ENCODE results near the gene ACOX1.

ACOX1 gene

GRCh38 chr17:75978938-75979704, at the start of gene ACOX1, which contains the start of gene TEN1:
Gene ACOX1 (minus strand): TSS chr17:75979166. CDS start chr17:75979073, 93 bp downstream.
Gene TEN1 (plus strand): TSS chr17:75979240. CDS start chr17:75986193, 6,953 bp downstream.
- peak; percentile 78 for DNase-seq

DNA sequence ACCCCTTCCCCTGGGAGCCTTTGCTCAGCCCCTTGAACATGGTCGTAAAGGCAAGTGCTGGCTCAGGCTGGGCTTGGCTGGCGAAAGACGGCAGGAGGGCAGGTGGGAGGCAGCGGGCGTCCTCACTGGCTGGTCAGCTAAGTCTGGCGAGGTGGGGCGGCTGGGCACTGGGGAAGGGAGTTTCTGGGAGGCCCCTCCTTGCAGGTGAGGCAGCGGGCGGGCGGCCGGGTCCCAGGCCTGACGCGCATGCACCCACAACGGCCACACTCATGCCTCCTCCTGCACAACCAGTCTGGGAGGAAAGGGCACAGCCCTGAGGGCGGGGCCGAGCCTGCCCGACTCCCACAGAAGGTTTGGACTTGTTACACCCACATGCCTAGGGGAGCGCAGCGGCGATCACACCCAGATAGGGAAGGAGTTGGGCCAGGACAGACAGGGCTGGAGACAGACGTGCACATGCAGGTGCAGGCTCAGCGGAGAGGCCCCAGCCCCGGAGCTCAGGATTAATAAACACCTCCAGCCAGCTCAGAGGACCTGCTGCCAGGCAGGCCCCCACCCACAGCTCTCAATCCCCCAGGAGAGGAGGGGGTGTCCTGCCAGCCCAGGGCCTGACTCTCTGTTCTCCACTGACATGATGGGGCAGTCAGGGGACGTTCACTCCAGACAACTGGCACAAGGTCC, 48.3 kb upstream of the ACOX1 start, which contains the start of gene EVPL:
Gene EVPL, minus strand, starts transcription at position 148 of the 681 bp plus-strand sequence. Its CDS starts 108 bp downstream, at position 40.
- DNase-seq = no peak

GRCh38 chr17:76026714-76027158, 47.8 kb upstream of the ACOX1 start:
- DNase-seq = no peak

DNA sequence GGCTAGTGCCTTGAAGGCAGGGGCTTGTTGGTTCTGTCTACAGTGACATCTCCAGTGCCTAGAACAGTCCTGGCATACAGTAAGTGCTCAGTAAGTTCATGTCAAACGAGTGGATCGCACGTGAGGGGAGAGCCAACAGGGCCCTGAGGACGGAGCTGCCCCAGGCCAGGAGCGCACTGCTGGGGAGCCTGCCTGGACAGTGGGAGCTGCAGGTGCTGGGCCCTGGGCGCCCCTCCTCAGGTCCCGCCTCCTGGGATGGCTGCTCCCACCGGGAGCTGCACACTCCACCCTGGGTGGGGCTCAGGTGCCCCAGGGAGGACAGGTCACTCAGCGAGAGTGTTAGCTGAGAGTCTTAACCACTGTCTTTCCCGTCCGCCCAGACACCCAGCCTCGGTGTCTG, 46.3 kb upstream of the ACOX1 start:
- no peak for DNase-seq

GRCh38 chr17:76024353-76024752, 45.4 kb upstream of the ACOX1 start:
- no peak for DNase-seq

DNA sequence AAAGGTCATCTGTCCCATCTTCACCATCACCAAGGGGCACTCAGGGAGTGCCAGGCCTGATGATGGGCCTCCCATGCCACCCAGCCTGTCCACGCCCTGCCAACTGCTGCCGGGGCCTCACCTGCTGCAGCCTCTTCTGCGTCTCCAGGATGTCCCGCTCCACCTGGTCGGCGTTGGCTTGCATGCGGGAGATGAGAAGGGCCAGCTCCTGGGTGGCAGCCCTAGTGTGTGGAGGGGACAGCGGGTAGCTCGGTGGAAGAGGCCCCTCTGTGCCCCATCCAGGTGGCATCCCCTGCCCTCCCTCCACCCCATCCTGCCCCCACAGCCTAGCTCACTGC, 44.9 kb upstream of the ACOX1 start:
- DNase-seq = no peak

GRCh38 chr17:76022973-76023899, 44.3 kb upstream of the ACOX1 start:
- no peak for DNase-seq

- no peak for DNase-seq
Observed at GRCh38 chr17:76022285-76022684, 43.3 kb upstream of the ACOX1 start.

- DNase-seq = no peak
Observed at GRCh38 chr17:76019833-76020467, 41.0 kb upstream of the ACOX1 start.

- DNase-seq = no peak
Observed at GRCh38 chr17:76018801-76019200, 39.8 kb upstream of the ACOX1 start.

DNA sequence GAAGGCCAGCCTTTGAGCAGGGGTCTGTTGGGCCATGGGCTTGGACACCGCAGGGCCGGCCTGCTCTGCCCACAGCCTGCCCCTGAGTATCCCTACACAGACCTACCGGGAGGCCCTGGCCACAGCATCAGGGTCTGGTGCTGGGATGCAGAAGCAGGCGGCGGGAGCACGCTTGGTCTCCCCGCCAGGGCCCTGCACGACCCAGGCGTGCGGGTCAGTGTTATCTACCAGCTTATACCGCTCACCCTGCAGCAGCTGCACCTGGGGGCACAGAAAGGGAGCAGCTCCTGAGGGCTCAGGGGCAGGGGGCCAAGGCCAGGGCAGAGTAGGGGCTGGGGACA, 39.3 kb upstream of the ACOX1 start:
- no peak for DNase-seq

GRCh38 chr17:76017481-76018339, 38.7 kb upstream of the ACOX1 start:
- no peak for DNase-seq

- no peak for DNase-seq
Observed at GRCh38 chr17:76014925-76015261, 35.9 kb upstream of the ACOX1 start.

GRCh38 chr17:76014100-76014924, 35.3 kb upstream of the ACOX1 start:
- DNase-seq = peak; percentile 37

DNA sequence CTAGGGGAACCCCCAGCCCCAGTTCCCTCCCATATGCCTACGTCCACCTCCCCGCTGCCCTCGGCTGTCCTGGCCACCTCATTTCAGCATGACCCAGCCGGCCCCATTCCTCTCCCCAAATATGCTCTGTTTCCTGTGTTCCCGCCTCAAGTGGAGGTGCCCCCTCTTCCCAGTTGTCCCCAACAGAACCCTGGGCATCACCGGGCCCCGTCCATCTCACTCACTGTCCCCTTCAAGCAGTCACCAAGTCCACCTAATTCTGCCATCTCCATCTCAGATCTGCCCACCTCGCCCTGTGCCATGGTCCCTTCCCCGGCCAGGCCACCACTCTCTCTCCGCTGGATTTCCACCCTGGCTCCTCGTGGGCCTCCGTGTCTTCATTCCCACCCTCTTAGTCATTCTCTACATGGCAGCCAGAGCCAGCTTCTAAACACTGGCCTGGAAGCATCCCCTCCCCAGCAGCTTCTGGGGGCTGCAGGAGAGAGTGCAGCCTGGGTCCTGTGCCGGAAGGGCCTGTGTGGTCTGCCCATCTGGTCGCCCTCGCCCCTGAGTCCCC, 34.5 kb upstream of the ACOX1 start:
- no peak for DNase-seq

DNA sequence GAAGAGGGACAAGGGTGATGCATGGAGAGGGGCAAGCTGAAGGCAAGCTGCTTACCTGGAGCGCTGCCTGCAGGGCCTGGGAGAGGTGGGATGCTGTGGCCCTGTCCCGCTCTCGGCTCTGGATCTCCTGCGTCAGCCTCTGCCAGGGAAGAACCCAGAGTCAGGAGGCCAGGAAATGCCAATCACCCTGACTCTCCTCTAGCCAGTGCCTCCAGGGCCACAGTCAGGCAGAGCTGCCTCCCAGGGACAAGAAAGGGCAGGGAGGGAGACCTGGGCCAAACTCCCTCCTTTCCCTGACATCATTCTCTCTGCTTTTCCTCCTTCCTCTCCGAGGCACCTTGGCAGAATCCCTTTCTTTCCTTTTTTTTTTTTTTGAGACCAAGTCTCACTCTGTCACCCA, 33.0 kb upstream of the ACOX1 start:
- DNase-seq = no peak

DNA sequence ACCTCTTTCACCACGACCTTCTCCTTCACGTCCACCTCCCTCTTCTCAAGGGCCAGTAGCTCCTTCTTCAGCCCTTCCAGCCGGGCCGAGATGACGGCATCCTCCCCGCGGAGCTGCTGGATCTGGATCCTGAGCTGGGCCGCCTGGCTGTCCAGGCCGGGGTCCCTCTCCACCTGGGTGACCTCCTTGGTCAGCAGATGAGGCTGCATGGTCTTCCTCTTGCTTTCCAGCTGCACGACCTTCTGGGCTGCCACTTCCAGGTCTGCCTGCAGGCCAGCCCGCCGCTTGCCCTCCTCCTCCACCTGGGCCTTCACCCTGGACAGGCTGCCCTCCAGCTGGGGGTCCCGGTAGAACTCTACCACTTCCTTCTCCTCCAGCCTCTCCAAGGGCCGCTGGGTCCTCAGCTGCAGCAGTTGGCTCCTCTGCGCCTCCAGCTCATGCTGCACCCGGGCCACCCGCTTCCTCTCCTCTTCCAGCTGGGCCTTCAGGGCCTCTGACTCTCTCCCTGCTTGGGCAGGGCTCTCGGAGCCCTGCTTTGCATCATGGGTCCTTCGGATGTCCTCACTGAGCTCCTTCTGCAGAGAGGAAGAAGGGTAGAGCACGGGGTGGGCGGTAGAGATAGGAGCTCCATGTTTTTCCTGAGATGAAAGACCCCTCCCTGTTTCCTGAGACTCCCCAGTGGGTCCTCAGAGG, 31.1 kb upstream of the ACOX1 start:
- DNase-seq = no peak

DNA sequence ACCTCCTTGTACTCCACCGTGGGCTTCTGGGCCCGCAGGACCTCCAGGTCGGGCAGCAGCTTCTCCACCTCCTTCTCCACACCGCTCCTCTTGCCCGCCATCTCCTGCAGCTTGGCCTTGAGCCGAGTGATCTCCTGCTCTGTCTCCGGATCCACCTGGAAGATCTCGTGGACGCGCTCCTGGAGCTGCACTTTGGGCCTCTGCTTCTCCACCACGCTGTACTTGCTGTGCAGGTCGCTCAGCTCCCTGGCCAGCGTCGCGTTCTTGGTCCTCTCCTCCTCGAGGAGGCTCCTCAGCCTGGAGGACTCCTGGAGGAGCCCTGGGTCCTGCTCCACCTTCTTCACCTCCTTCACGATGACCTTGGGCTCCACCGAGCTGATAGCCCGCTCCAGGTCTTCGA, 30.5 kb upstream of the ACOX1 start:
- no peak for DNase-seq

- no peak for DNase-seq
Observed at GRCh38 chr17:76008630-76009425, 29.9 kb upstream of the ACOX1 start.

All from NCI-H748 treated with DMSO at 0.1 percent for 48 hours (cell line).